22Rv1 (cell line): Measurements from ENCODE around the gene RSRC2.
"Not testable (repeated sequence)": the region's sequence is repeated elsewhere in the genome, so short reads cannot be mapped to it uniquely, and the experiment has no call there.

Source experiments
- CTCF ChIP-seq: fragments of 450-650 bp; IDR thresholded peaks from 2 replicates; pipeline ENCODE4 v1.5.1; 2017; ENCODE audit warnings: mild to moderate bottlenecking
- ZFX ChIP-seq: fragments of 450-650 bp; IDR thresholded peaks from 2 replicates; pipeline ENCODE4 v1.6.1; 2017; ENCODE audit warnings: antibody characterized with exemption, borderline replicate concordance

- not testable (repeated sequence) for TF ChIP-seq CTCF, ZFX
Observed at GRCh38 chr12:122464317-122465042, 62.3 kb downstream of the RSRC2 start.
